Glutamatergic neuron (in vitro differentiated cells): ENCODE measurements around the gene TNFRSF8. TPM values are rescaled to one million over a fixed set of nuclear protein-coding genes. Genes with fewer than 3 reads are reported as not detected.

Experiments
- DNase-seq: peaks from one replicate; pipeline ENCODE4 v3.0.0; 2022
- H3K27ac Mint-ChIP-seq: one replicate; pipeline ENCODE4 v1.8.0; 2020; ENCODE audit warnings: mild to moderate bottlenecking, mixed read lengths, inconsistent platforms; ENCODE audit not compliant: unreplicated experiment
- H3K27me3 Mint-ChIP-seq: one replicate; pipeline ENCODE4 v1.8.0; 2020; ENCODE audit warnings: mild to moderate bottlenecking, moderate library complexity, mixed read lengths, inconsistent platforms; ENCODE audit not compliant: unreplicated experiment
- H3K36me3 Mint-ChIP-seq: one replicate; pipeline ENCODE4 v1.8.0; 2020; ENCODE audit warnings: mild to moderate bottlenecking, mixed read lengths, inconsistent platforms; ENCODE audit not compliant: unreplicated experiment
- H3K4me1 Mint-ChIP-seq: one replicate; pipeline ENCODE4 v1.8.0; 2020; ENCODE audit warnings: mild to moderate bottlenecking, low read depth, mixed read lengths, inconsistent platforms; ENCODE audit not compliant: unreplicated experiment
- H3K4me3 Mint-ChIP-seq: one replicate; pipeline ENCODE4 v1.8.0; 2020; ENCODE audit warnings: mild to moderate bottlenecking, mixed read lengths, inconsistent platforms; ENCODE audit not compliant: unreplicated experiment
- H3K9me3 Mint-ChIP-seq: one replicate; pipeline ENCODE4 v1.8.0; 2020; ENCODE audit warnings: mild to moderate bottlenecking, moderate library complexity, mixed read lengths, inconsistent platforms; ENCODE audit not compliant: unreplicated experiment
- CTCF ChIP-seq: fragments of 200-600 bp; sonication (generic); IDR thresholded peaks from one replicate; pipeline ENCODE4 v1.5.0; 2021; ENCODE audit not compliant: partially characterized antibody, unreplicated experiment
- total RNA-seq: library from RNA; stranded (reverse); fragmentation: NEBNext Ultra II Directional; extraction: Animal tissue kit (Norgen Biotek cat#: 25700); gene quantifications from one replicate; pipeline ENCODE4 v1.2.1, GENCODE V29; 2021; ENCODE audit not compliant: unreplicated experiment

TNFRSF8 gene
- total RNA-seq, 1 donor from 2014 or later: not detected

- no peak overlapping the region for H3K27ac Mint-ChIP-seq
Measured at GRCh38 chr1:12135612-12136011, 72.5 kb downstream of the TNFRSF8 start.

GRCh38 chr1:12136916-12137610 is 74.0 kb downstream of the TNFRSF8 start:
- H3K27ac Mint-ChIP-seq: no peak overlapping the region
- peaks cover 7% of the 10 kb centered on the region for H3K27me3 Mint-ChIP-seq
- no peaks in the 10 kb centered on the region for H3K36me3 Mint-ChIP-seq
- peaks cover 15% of the 10 kb centered on the region for H3K4me1 Mint-ChIP-seq
- H3K4me3 Mint-ChIP-seq: no peak overlapping the region
- H3K9me3 Mint-ChIP-seq: peaks cover 4% of the 10 kb centered on the region
- no peak for TF ChIP-seq CTCF
- DNase-seq: no peak

More at GRCh38 chr1:12135612-12136011, 72.5 kb downstream of the TNFRSF8 start:
- H3K36me3 Mint-ChIP-seq: no peaks in the 10 kb centered on the region
- H3K4me1 Mint-ChIP-seq: peaks cover 15% of the 10 kb centered on the region
- H3K4me3 Mint-ChIP-seq: no peak overlapping the region
- H3K9me3 Mint-ChIP-seq: peaks cover 4% of the 10 kb centered on the region
- H3K27me3 Mint-ChIP-seq: peaks cover 7% of the 10 kb centered on the region
- TF ChIP-seq CTCF: no peak
- no peak for DNase-seq

GRCh38 chr1:12138196-12139168 is 75.4 kb downstream of the TNFRSF8 start:
- Mint-ChIP-seq H3K27ac (no peak overlapping the region), H3K27me3 (peaks cover 7% of the 10 kb centered on the region), H3K4me1 (peaks cover 10% of the 10 kb centered on the region), H3K9me3 (peaks cover 4% of the 10 kb centered on the region), H3K4me3 (no peak overlapping the region), H3K36me3 (no peaks in the 10 kb centered on the region)
- DNase-seq: no peak
- no peak for TF ChIP-seq CTCF

- no peak for TF ChIP-seq CTCF
- no peak for DNase-seq
- H3K27ac Mint-ChIP-seq: no peak overlapping the region
- no peaks in the 10 kb centered on the region for H3K36me3 Mint-ChIP-seq
- H3K4me1 Mint-ChIP-seq: peaks cover 10% of the 10 kb centered on the region
- no peak overlapping the region for H3K4me3 Mint-ChIP-seq
- peaks cover 3% of the 10 kb centered on the region for H3K9me3 Mint-ChIP-seq
- peaks cover 7% of the 10 kb centered on the region for H3K27me3 Mint-ChIP-seq
Measured at GRCh38 chr1:12140016-12140415, 76.9 kb downstream of the TNFRSF8 start.
